Nephron (organoid): ENCODE results near the gene UGT1A10.

Experiments
- H3K27ac Mint-ChIP-seq, 3 experiments: 2 replicates each; pipeline ENCODE4 v1.8.0; 2020; ENCODE audit warnings: mixed read lengths in 3 of 3, mild to moderate bottlenecking in 2 of 3, moderate library complexity in 1 of 3
- H3K27me3 Mint-ChIP-seq: 2 replicates; pipeline ENCODE4 v1.8.0; 2021; ENCODE audit warnings: low read depth, mild to moderate bottlenecking, moderate library complexity, mixed read lengths
- H3K36me3 Mint-ChIP-seq: 2 replicates; pipeline ENCODE4 v1.8.0; 2020; ENCODE audit warnings: low read depth, mixed read lengths
- H3K4me1 Mint-ChIP-seq: 2 replicates; pipeline ENCODE4 v1.8.0; 2020; ENCODE audit warnings: mixed read lengths
- H3K4me3 Mint-ChIP-seq, 3 experiments: 2 replicates each; pipeline ENCODE4 v1.8.0; 2020; ENCODE audit warnings: mild to moderate bottlenecking in 3 of 3, mixed read lengths in 3 of 3, moderate library complexity in 2 of 3
- H3K9me3 Mint-ChIP-seq: 2 replicates; pipeline ENCODE4 v1.8.0; 2020; ENCODE audit warnings: mixed read lengths
- TF ChIP-seq, protein P1 (sequence below), 3 experiments: fragments of 200-600 bp; sonication (generic); IDR thresholded peaks; one replicate each; pipeline ENCODE4 v1.5.0; 2021; ENCODE audit warnings: antibody characterized with exemption in 3 of 3; ENCODE audit not compliant: unreplicated experiment in 3 of 3

Gene UGT1A10

GRCh38 chr2:233690444-233690843 is 54.2 kb downstream of the UGT1A10 start:
- TF ChIP-seq, protein P1, sequence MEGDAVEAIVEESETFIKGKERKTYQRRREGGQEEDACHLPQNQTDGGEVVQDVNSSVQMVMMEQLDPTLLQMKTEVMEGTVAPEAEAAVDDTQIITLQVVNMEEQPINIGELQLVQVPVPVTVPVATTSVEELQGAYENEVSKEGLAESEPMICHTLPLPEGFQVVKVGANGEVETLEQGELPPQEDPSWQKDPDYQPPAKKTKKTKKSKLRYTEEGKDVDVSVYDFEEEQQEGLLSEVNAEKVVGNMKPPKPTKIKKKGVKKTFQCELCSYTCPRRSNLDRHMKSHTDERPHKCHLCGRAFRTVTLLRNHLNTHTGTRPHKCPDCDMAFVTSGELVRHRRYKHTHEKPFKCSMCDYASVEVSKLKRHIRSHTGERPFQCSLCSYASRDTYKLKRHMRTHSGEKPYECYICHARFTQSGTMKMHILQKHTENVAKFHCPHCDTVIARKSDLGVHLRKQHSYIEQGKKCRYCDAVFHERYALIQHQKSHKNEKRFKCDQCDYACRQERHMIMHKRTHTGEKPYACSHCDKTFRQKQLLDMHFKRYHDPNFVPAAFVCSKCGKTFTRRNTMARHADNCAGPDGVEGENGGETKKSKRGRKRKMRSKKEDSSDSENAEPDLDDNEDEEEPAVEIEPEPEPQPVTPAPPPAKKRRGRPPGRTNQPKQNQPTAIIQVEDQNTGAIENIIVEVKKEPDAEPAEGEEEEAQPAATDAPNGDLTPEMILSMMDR (IDR thresholded peaks at IDR 0.05; ENCODE audit: unreplicated experiment in 3 of 3) = no peak
- Mint-ChIP-seq H3K4me1 (no peaks in the 10 kb centered on the region), H3K27ac (no peak overlapping the region), H3K27me3 (peaks cover 5% of the 10 kb centered on the region), H3K9me3 (no peaks in the 10 kb centered on the region), H3K4me3 (no peak overlapping the region), H3K36me3 (no peaks in the 10 kb centered on the region)

GRCh38 chr2:233691443-233692433 is 55.5 kb downstream of the UGT1A10 start:
- H3K27ac Mint-ChIP-seq = peak overlapping the region; percentile 14 to 55 (median 31)
- H3K4me1 Mint-ChIP-seq = no peaks in the 10 kb centered on the region
- no peaks in the 10 kb centered on the region for H3K9me3 Mint-ChIP-seq
- H3K27me3 Mint-ChIP-seq = peaks cover 1% of the 10 kb centered on the region
- H3K36me3 Mint-ChIP-seq = no peaks in the 10 kb centered on the region
- H3K4me3 Mint-ChIP-seq = no peak overlapping the region
- TF ChIP-seq, protein P1 (IDR thresholded peaks at IDR 0.05; ENCODE audit: unreplicated experiment in 3 of 3) = no peak

DNA sequence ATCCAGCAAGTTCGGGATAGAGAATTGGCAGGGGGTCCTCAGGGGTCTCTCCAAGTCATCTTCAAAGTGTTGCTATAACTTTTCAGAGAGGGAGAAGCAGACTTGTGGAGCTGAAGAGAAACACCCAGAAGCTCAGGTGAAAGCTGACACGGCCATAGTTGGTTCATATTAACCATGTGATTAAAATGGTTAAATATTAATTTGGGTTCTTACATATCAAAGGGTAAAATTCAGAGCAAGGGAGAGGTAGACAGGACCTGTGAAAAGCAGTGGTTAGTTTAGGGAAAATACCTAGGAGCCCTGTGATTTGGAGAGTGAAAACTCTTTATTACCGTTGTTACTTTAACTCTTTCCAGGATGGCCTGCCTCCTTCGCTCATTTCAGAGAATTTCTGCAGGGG is 56.4 kb downstream of the UGT1A10 start, which contains the start of gene UGT1A6:
TSS of gene UGT1A6 (plus strand) at position 243 of the 400 bp plus-strand sequence. CDS start at position 358, 115 bp downstream.
- Mint-ChIP-seq H3K27me3 (no peaks in the 10 kb centered on the region), H3K27ac (peak within 1 kb of the TSS; percentile 14 to 55 (median 31)), H3K4me3 (no peak within 1 kb of the TSS), H3K4me1 (no peaks in the 10 kb centered on the region), H3K9me3 (no peaks in the 10 kb centered on the region), H3K36me3 (no peaks in the 10 kb centered on the region)
- TF ChIP-seq, protein P1 (IDR thresholded peaks at IDR 0.05; ENCODE audit: unreplicated experiment in 3 of 3) = no peak

- no peaks in the 10 kb centered on the region for H3K36me3 Mint-ChIP-seq
- H3K4me3 Mint-ChIP-seq = no peak overlapping the region
- H3K4me1 Mint-ChIP-seq = no peaks in the 10 kb centered on the region
- TF ChIP-seq, protein P1 (IDR thresholded peaks at IDR 0.05; ENCODE audit: unreplicated experiment in 3 of 3) = no peak
- H3K9me3 Mint-ChIP-seq = no peaks in the 10 kb centered on the region
- no peak overlapping the region for H3K27ac Mint-ChIP-seq
- H3K27me3 Mint-ChIP-seq = no peaks in the 10 kb centered on the region
Measured at GRCh38 chr2:233693963-233694362, 57.7 kb downstream of the UGT1A10 start.

GRCh38 chr2:233698740-233699139 is 62.5 kb downstream of the UGT1A10 start:
- no peak overlapping the region for H3K27ac Mint-ChIP-seq
- H3K9me3 Mint-ChIP-seq = peaks cover 5% of the 10 kb centered on the region
- H3K4me3 Mint-ChIP-seq = no peak overlapping the region
- H3K36me3 Mint-ChIP-seq = no peaks in the 10 kb centered on the region
- no peaks in the 10 kb centered on the region for H3K27me3 Mint-ChIP-seq
- no peaks in the 10 kb centered on the region for H3K4me1 Mint-ChIP-seq
- TF ChIP-seq, protein P1 (IDR thresholded peaks at IDR 0.05; ENCODE audit: unreplicated experiment in 3 of 3) = no peak
